Measurements from ENCODE around the gene PARD3.

DNA sequence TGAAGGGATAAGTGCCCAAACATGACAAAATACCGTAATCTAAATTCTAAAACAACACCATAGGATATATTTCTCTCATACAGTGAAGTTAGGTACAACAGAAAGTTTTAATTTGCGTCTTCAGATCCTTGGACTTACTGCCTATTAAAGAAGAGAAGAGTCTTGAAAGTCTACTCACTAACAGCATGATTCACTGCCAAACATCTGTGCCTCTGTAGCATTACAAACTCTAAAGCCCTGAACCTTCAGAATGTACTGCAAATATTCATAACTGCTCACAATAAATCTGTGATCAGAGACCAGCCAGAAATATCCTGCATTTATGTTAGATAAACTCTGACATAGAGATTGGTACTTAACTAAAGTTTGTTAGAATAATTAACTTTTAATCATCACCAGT is 365.3 kb downstream of the PARD3 start:
- TF ChIP-seq CTCF (IDR thresholded peaks at IDR 0.05) = no peak
- TF ChIP-seq POLR2A (IDR thresholded peaks at IDR 0.05) = no peak
